CD14-positive monocyte (primary cell): ENCODE measurements around the gene PDZRN3. TPM values are rescaled to one million over a fixed set of nuclear protein-coding genes. Genes with fewer than 3 reads are reported as not detected.

Experiments
- DNase-seq, 3 donors: peaks; one replicate each; pipeline ENCODE4 v3.0.0-alpha.2; 2011 to 2022
- H2AFZ ChIP-seq: 2 replicates; pipeline ENCODE4 v1.6.0; 2012; ENCODE audit warnings: mild to moderate bottlenecking, low read depth, low read length, inconsistent platforms; ENCODE audit not compliant: insufficient read depth, poor library complexity, severe bottlenecking
- H3K27ac ChIP-seq, 2 donors: 1 replicate in 1 of 2; 2 replicates in 1 of 2; pipeline ENCODE4 v1.5.1; 2012 to 2013; ENCODE audit warnings: low read length in 2 of 2, control low read depth in 1 of 2, inconsistent platforms in 1 of 2, low read depth in 1 of 2, mild to moderate bottlenecking in 1 of 2
- H3K27me3 ChIP-seq, 2 donors: one replicate each; pipeline versions ENCODE4 v1.6.0 to v1.6.1; 2011 to 2013; ENCODE audit warnings: low read length in 2 of 2; ENCODE audit not compliant: control insufficient read depth in 2 of 2, insufficient read depth in 2 of 2
- H3K36me3 ChIP-seq, 2 donors: replicated peaks in 1 of 2; 1 replicate in 1 of 2; 2 replicates in 1 of 2; pipeline versions ENCODE4 v1.5.1 to v1.6.1; 2012 to 2013; ENCODE audit warnings: low read length in 2 of 2, control low read depth in 1 of 2, inconsistent platforms in 1 of 2, mild to moderate bottlenecking in 1 of 2; ENCODE audit not compliant: insufficient read depth in 2 of 2, control insufficient read depth in 1 of 2
- H3K4me1 ChIP-seq, 2 donors: 1 replicate in 1 of 2; 2 replicates in 1 of 2; pipeline versions ENCODE4 v1.5.1 to v1.6.1; 2012 to 2013; ENCODE audit warnings: low read length in 2 of 2, control low read depth in 1 of 2, inconsistent platforms in 1 of 2, mild to moderate bottlenecking in 1 of 2, moderate library complexity in 1 of 2; ENCODE audit not compliant: insufficient read depth in 2 of 2, control insufficient read depth in 1 of 2
- H3K4me2 ChIP-seq: replicated peaks from 2 replicates; pipeline ENCODE3; 2012; ENCODE audit warnings: low read length, moderate library complexity, mild to moderate bottlenecking; ENCODE audit not compliant: poor library complexity, severe bottlenecking; ENCODE audit errors: extremely low read depth
- H3K4me3 ChIP-seq, 3 experiments: fragments of 200-600 bp in 1 of 3; sonication (generic) in 1 of 3; replicated peaks in 1 of 3; 1 replicate in 2 of 3; 2 replicates in 1 of 3; pipeline ENCODE4 v1.5.1; 2011 to 2013; ENCODE audit warnings: low read length in 3 of 3, mild to moderate bottlenecking in 3 of 3, control low read depth in 2 of 3, low read depth in 2 of 3, inconsistent platforms in 1 of 3, moderate library complexity in 1 of 3
- H3K79me2 ChIP-seq: 2 replicates; pipeline ENCODE4 v1.6.0; 2012; ENCODE audit warnings: mild to moderate bottlenecking, control low read depth, inconsistent platforms, low read length, moderate library complexity; ENCODE audit not compliant: insufficient read depth
- H3K9ac ChIP-seq: 2 replicates; pipeline ENCODE4 v1.6.0; 2017; ENCODE audit warnings: low read length, mild to moderate bottlenecking; ENCODE audit not compliant: insufficient read depth, poor library complexity, severe bottlenecking
- H3K9me3 ChIP-seq, 2 donors: replicated peaks in 1 of 2; 1 replicate in 1 of 2; 2 replicates in 1 of 2; pipeline versions ENCODE4 v1.5.1 to v1.6.1; 2012 to 2013; ENCODE audit warnings: low read length in 2 of 2, control low read depth in 1 of 2; ENCODE audit not compliant: control insufficient read depth in 1 of 2, insufficient read depth in 1 of 2
- H4K20me1 ChIP-seq: 2 replicates; pipeline ENCODE4 v1.6.0; 2012; ENCODE audit warnings: mild to moderate bottlenecking, low read length, control low read depth, moderate library complexity; ENCODE audit not compliant: insufficient read depth
- H3K27ac Mint-ChIP-seq, 7 donors: one replicate each; pipeline ENCODE4 v1.8.0; 2020; ENCODE audit warnings: mild to moderate bottlenecking in 7 of 7, mixed read lengths in 7 of 7, moderate library complexity in 6 of 7, inconsistent platforms in 2 of 7
- H3K27me3 Mint-ChIP-seq, 3 donors: one replicate each; pipeline ENCODE4 v1.8.0; 2021 to 2022; ENCODE audit warnings: low read depth in 3 of 3, mild to moderate bottlenecking in 3 of 3, mixed read lengths in 3 of 3, moderate library complexity in 3 of 3, inconsistent platforms in 1 of 3
- H3K36me3 Mint-ChIP-seq, 2 donors: one replicate each; pipeline ENCODE4 v1.8.0; 2020; ENCODE audit warnings: mixed read lengths in 2 of 2, inconsistent platforms in 1 of 2, mild to moderate bottlenecking in 1 of 2
- H3K4me1 Mint-ChIP-seq: one replicate; pipeline ENCODE4 v1.8.0; 2020; ENCODE audit warnings: mild to moderate bottlenecking, mixed read lengths
- H3K4me3 Mint-ChIP-seq, 2 donors: one replicate each; pipeline ENCODE4 v1.8.0; 2020; ENCODE audit warnings: mild to moderate bottlenecking in 2 of 2, mixed read lengths in 2 of 2, moderate library complexity in 1 of 2
- H3K9me3 Mint-ChIP-seq, 7 donors: one replicate each; pipeline ENCODE4 v1.8.0; 2020 to 2022; ENCODE audit warnings: mixed read lengths in 7 of 7, mild to moderate bottlenecking in 6 of 7, moderate library complexity in 6 of 7, inconsistent platforms in 2 of 7
- CTCF ChIP-seq: fragments of 200-600 bp; IDR thresholded peaks from one replicate; pipeline ENCODE4 v1.8.0; 2022; ENCODE audit warnings: antibody characterized with exemption, mild to moderate bottlenecking
- WGBS: methylation state at CpG from one replicate; pipeline ENCODE4 v1.1.5; 2013; ENCODE audit warnings: missing lambda C conversion rate; ENCODE audit not compliant: insufficient coverage; 5-methylcytosine and 5-hydroxymethylcytosine counted together
- intact Hi-C, 2 donors: fragments of 100-400 bp; cut with micrococcal nuclease; formaldehyde crosslinking; loops; one replicate each; pipeline versions ENCODE4 v1.15.0 to v1.15.1; 2023
- polyA plus RNA-seq, 3 donors: library from polyadenylated mRNA; depleted of rRNA in 1 of 3; unstranded in 2 of 3; stranded (reverse) in 1 of 3; fragments of 300-500 nt in 2 of 3; fragments of >200 nt in 1 of 3; fragmentation: Illumina TruSeq in 2 of 3; gene quantifications; 1 replicate in 2 of 3; 2 replicates in 1 of 3; pipeline ENCODE4 v1.2.3, GENCODE V29; 2012 to 2021

PDZRN3 gene
- polyA plus RNA-seq, 3 donors: not detected

DNA sequence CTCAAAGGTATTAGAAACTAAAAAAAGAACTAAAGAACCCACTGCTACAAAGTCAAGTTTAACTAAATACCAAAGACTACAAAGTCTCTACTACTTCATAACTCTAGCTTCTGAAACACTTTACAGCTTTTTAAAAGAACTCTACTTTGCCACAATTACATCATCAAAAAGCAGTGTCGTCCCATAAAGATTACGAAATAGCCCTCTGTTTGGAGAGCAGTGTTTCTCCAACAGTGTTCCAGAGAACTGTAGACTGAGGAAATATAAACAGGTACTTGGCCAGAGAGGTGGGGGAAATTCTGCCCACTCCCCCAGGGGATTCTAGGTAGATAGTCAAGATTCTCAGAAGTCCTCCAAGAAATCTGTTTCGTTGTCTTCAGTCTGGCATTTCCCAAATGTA lies 225.6 kb downstream of the PDZRN3 start:
- H3K27me3 ChIP-seq: no peaks in the 10 kb centered on the region
- WGBS: no CpG with 5 or more reads among the region's 3 CpGs
- H3K9ac ChIP-seq: no peak overlapping the region
- H4K20me1 ChIP-seq: no peaks in the 10 kb centered on the region
- peaks cover 0 to 6% (median 3%) of the 10 kb centered on the region in 3 donors for H3K27me3 Mint-ChIP-seq
- H3K4me1 Mint-ChIP-seq: peaks cover 2% of the 10 kb centered on the region
- no peak overlapping the region for H3K4me2 ChIP-seq
- H3K9me3 Mint-ChIP-seq: peaks cover 0 to 1% (median 0%) of the 10 kb centered on the region in 7 donors
- no peak for DNase-seq
- no peaks in the 10 kb centered on the region for H3K36me3 Mint-ChIP-seq
- no peaks in the 10 kb centered on the region for H3K9me3 ChIP-seq
- intact Hi-C loops: no loop called here
- no peak overlapping the region for H3K4me3 Mint-ChIP-seq
- no peak for TF ChIP-seq CTCF
- H3K79me2 ChIP-seq: no peaks in the 10 kb centered on the region
- no peak overlapping the region for H2AFZ ChIP-seq
- no peaks in the 10 kb centered on the region for H3K36me3 ChIP-seq
- no peaks in the 10 kb centered on the region for H3K4me1 ChIP-seq
- no peak overlapping the region for H3K27ac ChIP-seq
- H3K4me3 ChIP-seq: no peak overlapping the region
- H3K27ac Mint-ChIP-seq: no peak overlapping the region

- Histone ChIP-seq H3K27ac (no peak overlapping the region), H3K36me3 (no peaks in the 10 kb centered on the region), H3K79me2 (no peaks in the 10 kb centered on the region), H2AFZ (no peak overlapping the region), H3K9me3 (no peaks in the 10 kb centered on the region), H3K4me1 (no peaks in the 10 kb centered on the region), H3K4me2 (no peak overlapping the region), H4K20me1 (no peaks in the 10 kb centered on the region), H3K9ac (no peak overlapping the region), H3K4me3 (no peak overlapping the region), H3K27me3 (no peaks in the 10 kb centered on the region)
- no peak overlapping the region for H3K27ac Mint-ChIP-seq
- no peaks in the 10 kb centered on the region for H3K36me3 Mint-ChIP-seq
- H3K4me1 Mint-ChIP-seq: peaks cover 2% of the 10 kb centered on the region
- no peak overlapping the region for H3K4me3 Mint-ChIP-seq
- intact Hi-C loops: no loop called here
- H3K27me3 Mint-ChIP-seq: peaks cover 0 to 6% (median 3%) of the 10 kb centered on the region in 3 donors
- 88% methylated on average over 6 of the region's 8 CpGs for WGBS
- DNase-seq: no peak
- no peak for TF ChIP-seq CTCF
- H3K9me3 Mint-ChIP-seq: peaks cover 0 to 3% (median 0%) of the 10 kb centered on the region in 7 donors
These were observed 226.7 kb downstream of the PDZRN3 start for GRCh38 chr3:73398084-73398483.
